T1000 (cell line): Measurements from ENCODE around the gene SBF1.

Experiments used
- DNase-seq: peaks from one replicate; lab custom pipeline; 2025; ENCODE audit warnings: mixed read lengths; lab: John Stamatoyannopoulos, UW

The SBF1 gene

GRCh38 chr22:50467773-50468440 is 6.9 kb downstream of the SBF1 start:
- DNase-seq: no peak

GRCh38 chr22:50467341-50467740 is 7.5 kb downstream of the SBF1 start:
- DNase-seq: no peak

GRCh38 chr22:50465066-50465930 is 9.5 kb downstream of the SBF1 start:
- no peak for DNase-seq

GRCh38 chr22:50464451-50464850 is 10.4 kb downstream of the SBF1 start:
- no peak for DNase-seq

- no peak for DNase-seq
These were observed 11.5 kb downstream of the SBF1 start for GRCh38 chr22:50463188-50463900.

- DNase-seq: no peak
These were observed 12.8 kb downstream of the SBF1 start for GRCh38 chr22:50461979-50462540.

- DNase-seq: no peak
These were observed 13.3 kb downstream of the SBF1 start for GRCh38 chr22:50461536-50461935.

- no peak for DNase-seq
These were observed 13.9 kb downstream of the SBF1 start for GRCh38 chr22:50460938-50461337.

- DNase-seq: no peak
These were observed 15.2 kb downstream of the SBF1 start for GRCh38 chr22:50459496-50460140.

GRCh38 chr22:50459016-50459415 is 15.8 kb downstream of the SBF1 start:
- no peak for DNase-seq

GRCh38 chr22:50456466-50457234 is 18.2 kb downstream of the SBF1 start:
- no peak for DNase-seq

- DNase-seq: no peak
These were observed 18.8 kb downstream of the SBF1 start for GRCh38 chr22:50456026-50456425.

- DNase-seq: no peak
These were observed 19.6 kb downstream of the SBF1 start for GRCh38 chr22:50455201-50455600.

- no peak for DNase-seq
These were observed 20.2 kb downstream of the SBF1 start for GRCh38 chr22:50454556-50455075.

- no peak for DNase-seq
These were observed 22.2 kb downstream of the SBF1 start for GRCh38 chr22:50452649-50453048.

- DNase-seq: no peak
These were observed 27.0 kb downstream of the SBF1 start for GRCh38 chr22:50447576-50448551.

GRCh38 chr22:50446708-50447575 is 27.9 kb downstream of the SBF1 start:
- DNase-seq: no peak

- DNase-seq: no peak
These were observed 28.7 kb downstream of the SBF1 start for GRCh38 chr22:50445880-50446707.
